Smooth muscle cell (in vitro differentiated cells): ENCODE results near the gene CD248. TPM values are rescaled to one million over a fixed set of nuclear protein-coding genes. Genes with fewer than 3 reads are reported as not detected.

Source experiments
- DNase-seq: peaks from one replicate; lab custom pipeline; 2025; ENCODE audit not compliant: unreplicated experiment; lab: John Stamatoyannopoulos, UW
- H2AFZ ChIP-seq: fragments of 200-600 bp; sonication (generic); 2 replicates; pipeline ENCODE4 v1.6.0; 2016; ENCODE audit warnings: antibody characterized with exemption, low read depth, mild to moderate bottlenecking
- H3F3A ChIP-seq: fragments of 200-600 bp; sonication (generic); 2 replicates; pipeline ENCODE4 v1.6.0; 2017; ENCODE audit warnings: antibody characterized with exemption, low read depth
- H3K27ac ChIP-seq: fragments of 200-600 bp; sonication (generic); 2 replicates; pipeline ENCODE4 v1.5.1; 2016; ENCODE audit warnings: low read depth, mild to moderate bottlenecking
- H3K27me3 ChIP-seq: fragments of 200-600 bp; sonication (generic); 2 replicates; pipeline ENCODE4 v1.6.1; 2016; ENCODE audit warnings: low read depth, mild to moderate bottlenecking
- H3K36me3 ChIP-seq: fragments of 200-600 bp; sonication (generic); 2 replicates; pipeline ENCODE4 v1.5.1; 2016; ENCODE audit warnings: low read depth
- H3K4me1 ChIP-seq: fragments of 200-600 bp; sonication (generic); 2 replicates; pipeline ENCODE4 v1.5.1; 2016; ENCODE audit warnings: low read depth
- H3K4me2 ChIP-seq: fragments of 200-600 bp; sonication (generic); 2 replicates; pipeline ENCODE4 v1.6.0; 2016; ENCODE audit warnings: mild to moderate bottlenecking
- H3K4me3 ChIP-seq: fragments of 200-600 bp; sonication (generic); 2 replicates; pipeline ENCODE4 v1.5.1; 2016; ENCODE audit warnings: mild to moderate bottlenecking
- H3K79me2 ChIP-seq: fragments of 200-600 bp; sonication (generic); 2 replicates; pipeline ENCODE4 v1.6.0; 2016; ENCODE audit warnings: low read depth, mild to moderate bottlenecking
- H3K9ac ChIP-seq: fragments of 200-600 bp; sonication (generic); 2 replicates; pipeline ENCODE4 v1.6.0; 2016; ENCODE audit warnings: low read depth
- H3K9me3 ChIP-seq: fragments of 200-600 bp; sonication (generic); replicated peaks from 2 replicates; pipeline ENCODE4 v1.5.1; 2016; ENCODE audit warnings: low read depth
- H4K20me1 ChIP-seq: fragments of 200-600 bp; sonication (generic); 2 replicates; pipeline ENCODE4 v1.6.0; 2016; ENCODE audit warnings: low read depth
- WGBS: methylation state at CpG from one replicate; pipeline ENCODE4 v1.1.7; 2016; ENCODE audit warnings: low lambda C conversion rate; 5-methylcytosine and 5-hydroxymethylcytosine counted together
- polyA plus RNA-seq: library from polyadenylated mRNA; unstranded; fragments of >200 nt; fragmentation: Nextera tagmentation; extraction: Ambion mirVana; gene quantifications from 2 replicates; pipeline ENCODE4 v1.2.1, GENCODE V29; 2016
- total RNA-seq: library from RNA; depleted of rRNA; stranded (reverse); fragments of >200 nt; gene quantifications from 2 replicates; pipeline ENCODE4 v1.2.3, GENCODE V29; 2014
- TF ChIP-seq, protein P1 (sequence below): fragments of 200-600 bp; sonication (generic); IDR thresholded peaks from 2 replicates; pipeline ENCODE4 v1.5.1; 2017; ENCODE audit warnings: borderline replicate concordance, mild to moderate bottlenecking, antibody characterized with exemption; ENCODE audit not compliant: insufficient read depth, poor library complexity, severe bottlenecking

The CD248 gene
- total and polyA plus RNA-seq, 2 experiments from 2014 or later = 35.5 to 287 TPM

DNA sequence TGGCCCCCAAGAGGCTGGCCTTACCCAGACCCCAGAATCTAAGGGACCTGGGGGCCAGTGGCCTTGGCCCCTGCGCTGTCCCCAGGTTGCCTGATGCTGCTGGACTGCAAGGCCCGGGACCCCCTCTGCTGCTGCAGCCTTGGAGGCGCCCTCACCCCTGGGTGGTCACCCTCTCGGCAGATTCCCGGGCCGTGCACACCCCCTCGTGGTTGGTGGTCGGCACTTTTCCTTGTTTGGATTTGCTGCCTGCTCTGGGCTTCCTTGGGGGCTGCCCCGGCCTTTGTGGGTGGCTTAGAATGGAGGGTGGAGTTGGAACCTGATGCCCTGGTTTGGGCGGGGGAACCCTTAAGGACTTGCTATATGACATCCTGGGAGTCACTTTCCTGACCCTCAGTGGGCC lies 14.1 kb upstream of the CD248 start:
- no peak overlapping the region for H3K4me3 ChIP-seq
- H4K20me1 ChIP-seq = no peaks in the 10 kb centered on the region
- H3K27me3 ChIP-seq = no peaks in the 10 kb centered on the region
- peaks cover 27% of the 10 kb centered on the region for H3K4me1 ChIP-seq
- no peak overlapping the region for H3K4me2 ChIP-seq
- H3K9ac ChIP-seq = no peak overlapping the region
- no peak overlapping the region for H2AFZ ChIP-seq
- peaks cover 9% of the 10 kb centered on the region for H3K79me2 ChIP-seq
- DNase-seq = no peak
- WGBS = 87% methylated on average over 10 of the region's 10 CpGs
- TF ChIP-seq, protein P1, sequence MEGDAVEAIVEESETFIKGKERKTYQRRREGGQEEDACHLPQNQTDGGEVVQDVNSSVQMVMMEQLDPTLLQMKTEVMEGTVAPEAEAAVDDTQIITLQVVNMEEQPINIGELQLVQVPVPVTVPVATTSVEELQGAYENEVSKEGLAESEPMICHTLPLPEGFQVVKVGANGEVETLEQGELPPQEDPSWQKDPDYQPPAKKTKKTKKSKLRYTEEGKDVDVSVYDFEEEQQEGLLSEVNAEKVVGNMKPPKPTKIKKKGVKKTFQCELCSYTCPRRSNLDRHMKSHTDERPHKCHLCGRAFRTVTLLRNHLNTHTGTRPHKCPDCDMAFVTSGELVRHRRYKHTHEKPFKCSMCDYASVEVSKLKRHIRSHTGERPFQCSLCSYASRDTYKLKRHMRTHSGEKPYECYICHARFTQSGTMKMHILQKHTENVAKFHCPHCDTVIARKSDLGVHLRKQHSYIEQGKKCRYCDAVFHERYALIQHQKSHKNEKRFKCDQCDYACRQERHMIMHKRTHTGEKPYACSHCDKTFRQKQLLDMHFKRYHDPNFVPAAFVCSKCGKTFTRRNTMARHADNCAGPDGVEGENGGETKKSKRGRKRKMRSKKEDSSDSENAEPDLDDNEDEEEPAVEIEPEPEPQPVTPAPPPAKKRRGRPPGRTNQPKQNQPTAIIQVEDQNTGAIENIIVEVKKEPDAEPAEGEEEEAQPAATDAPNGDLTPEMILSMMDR = no peak
- peaks cover 3% of the 10 kb centered on the region for H3F3A ChIP-seq
- H3K36me3 ChIP-seq = no peaks in the 10 kb centered on the region
- no peak overlapping the region for H3K27ac ChIP-seq
- H3K9me3 ChIP-seq = no peaks in the 10 kb centered on the region

DNA sequence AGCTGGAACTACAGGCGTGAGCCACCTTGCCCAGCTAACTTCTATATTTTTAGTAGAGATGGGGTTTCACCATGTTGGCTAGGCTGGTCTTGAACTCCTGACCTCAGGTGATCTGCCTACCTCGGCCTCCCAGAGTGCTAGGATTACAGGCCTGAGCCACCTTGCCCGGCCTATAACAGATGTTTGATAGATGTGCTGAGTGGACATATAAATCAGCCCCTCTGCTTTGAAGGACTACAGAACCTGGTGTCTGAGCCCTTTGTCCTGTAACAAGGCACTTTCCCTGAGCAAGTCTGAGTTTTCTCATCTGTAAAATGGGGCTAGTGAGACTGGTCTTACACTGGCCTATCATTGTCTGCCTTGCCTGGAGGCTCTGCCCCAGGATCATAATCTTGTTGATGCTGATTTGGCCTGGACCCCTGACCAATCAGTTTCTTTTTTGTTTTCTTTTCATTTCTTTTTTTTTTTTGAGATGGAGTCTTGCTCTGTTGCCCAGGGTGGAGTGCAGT lies 12.4 kb upstream of the CD248 start:
- H3K9ac ChIP-seq = no peak overlapping the region
- WGBS = 96% methylated on average over 3 of the region's 3 CpGs
- H3K4me3 ChIP-seq = no peak overlapping the region
- no peaks in the 10 kb centered on the region for H3K27me3 ChIP-seq
- TF ChIP-seq, protein P1 = no peak
- H3K27ac ChIP-seq = no peak overlapping the region
- DNase-seq = no peak
- peaks cover 28% of the 10 kb centered on the region for H3K4me1 ChIP-seq
- H4K20me1 ChIP-seq = no peaks in the 10 kb centered on the region
- H3F3A ChIP-seq = peaks cover 3% of the 10 kb centered on the region
- H3K4me2 ChIP-seq = no peak overlapping the region
- H3K36me3 ChIP-seq = no peaks in the 10 kb centered on the region
- no peaks in the 10 kb centered on the region for H3K79me2 ChIP-seq
- no peak overlapping the region for H2AFZ ChIP-seq
- no peaks in the 10 kb centered on the region for H3K9me3 ChIP-seq

DNA sequence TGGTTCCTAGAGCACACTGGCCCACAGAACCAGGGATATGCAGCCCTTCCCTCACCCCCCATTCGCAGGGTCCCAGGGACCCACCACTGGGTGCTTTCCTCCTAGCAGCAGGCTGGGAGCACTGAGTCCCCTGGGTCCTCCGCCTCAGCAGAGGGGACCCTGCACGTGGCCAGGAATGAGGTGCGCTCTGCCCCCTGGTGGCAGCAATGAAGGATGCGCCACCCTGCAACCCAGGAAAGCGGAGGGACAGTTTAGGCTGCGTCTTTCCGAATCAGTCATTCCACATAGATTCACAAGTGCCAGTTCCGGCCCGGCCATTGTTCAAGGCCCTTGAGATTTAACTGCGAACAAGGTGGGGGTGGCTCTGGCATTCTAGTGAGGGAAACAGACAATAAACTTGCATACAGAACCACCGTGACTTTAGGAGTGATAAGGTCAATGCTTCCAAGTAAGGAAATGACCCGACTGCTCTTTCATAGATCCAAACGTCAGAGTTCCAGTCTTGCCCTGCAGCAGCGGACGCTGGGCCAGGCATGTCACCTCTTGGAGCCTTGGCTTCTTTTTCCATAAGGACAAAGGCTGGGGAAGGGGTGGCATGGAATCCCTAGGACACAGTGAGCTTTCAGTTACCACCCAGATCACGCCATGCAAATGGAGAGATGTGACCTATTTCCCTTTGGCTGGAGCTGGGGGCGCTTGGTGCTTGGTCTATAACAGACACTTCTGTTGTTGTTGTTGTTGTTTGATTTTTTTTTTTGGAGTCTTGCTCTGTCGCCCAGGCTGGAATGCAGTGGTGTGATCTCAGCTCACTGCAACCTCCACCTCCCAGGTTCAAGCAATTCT lies 11.7 kb upstream of the CD248 start:
- Histone ChIP-seq H3K4me1 (peaks cover 28% of the 10 kb centered on the region), H3K9ac (no peak overlapping the region), H3K4me2 (peak overlapping the region; percentile 70)

More for the DNA sequence above, 11.7 kb upstream of the CD248 start:
- Histone ChIP-seq H2AFZ (no peak overlapping the region), H3K36me3 (no peaks in the 10 kb centered on the region), H3K27ac (peak overlapping the region; percentile 94), H3K9me3 (no peaks in the 10 kb centered on the region), H3F3A (peaks cover 3% of the 10 kb centered on the region), H3K79me2 (no peaks in the 10 kb centered on the region), H3K27me3 (no peaks in the 10 kb centered on the region), H4K20me1 (no peaks in the 10 kb centered on the region), H3K4me3 (no peak overlapping the region)
- DNase-seq = peak; percentile 48
- TF ChIP-seq, protein P1 = peak; percentile 92
- 10% methylated on average over 19 of the region's 19 CpGs for WGBS
